GM23338 (cell line): Measurements from ENCODE around the gene STAP2. TPM values are rescaled to one million over a fixed set of nuclear protein-coding genes. Genes with fewer than 3 reads are reported as not detected.

Source experiments
- ATAC-seq: fragments of 200-7000 bp; cut with Tn5 transposase; 3 replicates; pipeline ENCODE4 v1.9.1; 2020
- DNase-seq: peaks from one replicate; pipeline ENCODE4 v3.0.0-alpha.2; 2015; ENCODE audit warnings: low spot score
- H2AFZ ChIP-seq: fragments of 200-600 bp; sonication (generic); 2 replicates; pipeline ENCODE4 v1.8.0; 2016; ENCODE audit warnings: antibody characterized with exemption, mild to moderate bottlenecking, moderate library complexity
- H3F3A ChIP-seq: fragments of 200-600 bp; sonication (generic); replicated peaks from 2 replicates; pipeline ENCODE4 v1.8.0; 2017; ENCODE audit warnings: antibody characterized with exemption, mixed run types, low read depth
- H3K27ac ChIP-seq: fragments of 200-600 bp; sonication (generic); 2 replicates; pipeline ENCODE4 v1.6.1; 2016; ENCODE audit warnings: low read depth
- H3K27me3 ChIP-seq: fragments of 200-600 bp; sonication (generic); 2 replicates; pipeline ENCODE4 v1.8.0; 2016; ENCODE audit warnings: mild to moderate bottlenecking, mixed run types, moderate library complexity; ENCODE audit not compliant: insufficient read depth
- H3K36me3 ChIP-seq: fragments of 200-600 bp; sonication (generic); 2 replicates; pipeline ENCODE4 v1.8.0; 2016; ENCODE audit warnings: mild to moderate bottlenecking; ENCODE audit not compliant: insufficient read depth
- H3K4me1 ChIP-seq: fragments of 200-600 bp; sonication (generic); 2 replicates; pipeline ENCODE4 v1.8.0; 2016; ENCODE audit warnings: mild to moderate bottlenecking, moderate library complexity; ENCODE audit not compliant: insufficient read depth
- H3K4me2 ChIP-seq: fragments of 200-600 bp; sonication (generic); 2 replicates; pipeline ENCODE4 v1.7.1; 2017; ENCODE audit warnings: mixed run types
- H3K4me3 ChIP-seq: fragments of 200-600 bp; sonication (generic); 2 replicates; pipeline ENCODE4 v1.6.1; 2016; ENCODE audit warnings: mixed run types
- H3K79me2 ChIP-seq: fragments of 200-600 bp; sonication (generic); replicated peaks from 2 replicates; pipeline ENCODE4 v1.8.0; 2017; ENCODE audit warnings: mild to moderate bottlenecking; ENCODE audit not compliant: insufficient read depth
- H3K9me2 ChIP-seq: fragments of 200-600 bp; sonication (generic); 2 replicates; pipeline ENCODE4 v1.8.0; 2017; ENCODE audit not compliant: insufficient read depth
- H4K20me1 ChIP-seq: fragments of 200-600 bp; sonication (generic); replicated peaks from 2 replicates; pipeline ENCODE4 v1.8.0; 2017; ENCODE audit warnings: mild to moderate bottlenecking; ENCODE audit not compliant: insufficient read depth
- H3K27ac Mint-ChIP-seq: 2 replicates; pipeline ENCODE4 v1.8.0; 2020; ENCODE audit warnings: inconsistent platforms, mild to moderate bottlenecking, moderate library complexity, mixed read lengths
- H3K27me3 Mint-ChIP-seq: 3 replicates; pipeline ENCODE4 v1.8.0; 2022; ENCODE audit warnings: low read depth, mild to moderate bottlenecking, moderate library complexity, mixed read lengths, inconsistent platforms; ENCODE audit not compliant: insufficient read depth, poor library complexity
- H3K36me3 Mint-ChIP-seq: 3 replicates; pipeline ENCODE4 v1.8.0; 2021; ENCODE audit warnings: low read depth, mild to moderate bottlenecking, inconsistent platforms, moderate library complexity, mixed read lengths
- H3K4me1 Mint-ChIP-seq: 3 replicates; pipeline ENCODE4 v1.8.0; 2020; ENCODE audit warnings: mild to moderate bottlenecking, inconsistent platforms, mixed read lengths
- H3K4me3 Mint-ChIP-seq: 3 replicates; pipeline ENCODE4 v1.8.0; 2021; ENCODE audit warnings: moderate library complexity, mild to moderate bottlenecking, inconsistent platforms, mixed read lengths
- H3K9me3 Mint-ChIP-seq: 3 replicates; pipeline ENCODE4 v1.8.0; 2020; ENCODE audit warnings: moderate library complexity, mild to moderate bottlenecking, inconsistent platforms, mixed read lengths
- CREB1 ChIP-seq: fragments of 250-450 bp; sonication (Bioruptor Pico); IDR thresholded peaks from 2 replicates; pipeline ENCODE4 v1.5.0; 2020; ENCODE audit warnings: low read depth, mild to moderate bottlenecking, moderate library complexity
- CTCF ChIP-seq, 2 experiments: fragments of 200-600 bp in 1 of 2; sonication (generic) in 1 of 2; conservative IDR thresholded peaks; 2 replicates each; pipeline versions ENCODE4 v1.5.1 to v1.6.1; 2016 to 2017; ENCODE audit warnings: antibody characterized with exemption in 2 of 2, low read depth in 2 of 2, mild to moderate bottlenecking in 2 of 2, moderate library complexity in 1 of 2
- ETS1 ChIP-seq: IDR thresholded peaks from 2 replicates; pipeline ENCODE4 v1.6.1; 2016; ENCODE audit warnings: antibody characterized with exemption
- EZH2 ChIP-seq: fragments of 200-600 bp; sonication (generic); IDR thresholded peaks from one replicate; pipeline ENCODE4 v1.8.0; 2017; ENCODE audit warnings: antibody characterized with exemption, mild to moderate bottlenecking, low read depth; ENCODE audit not compliant: unreplicated experiment
- EZH2phosphoT487 ChIP-seq: fragments of 200-600 bp; sonication (generic); IDR thresholded peaks from one replicate; pipeline ENCODE4 v1.8.1; 2018; ENCODE audit warnings: antibody characterized with exemption; ENCODE audit not compliant: unreplicated experiment
- JUNB ChIP-seq: IDR thresholded peaks from one replicate; pipeline ENCODE4 v1.6.1; 2016; ENCODE audit warnings: antibody characterized with exemption; ENCODE audit not compliant: unreplicated experiment
- NANOG ChIP-seq: IDR thresholded peaks from 2 replicates; pipeline ENCODE4 v1.6.1; 2016; ENCODE audit warnings: antibody characterized with exemption, borderline replicate concordance
- POLR2AphosphoS5 ChIP-seq: IDR thresholded peaks from 2 replicates; pipeline ENCODE4 v1.6.1; 2016; ENCODE audit warnings: antibody characterized with exemption, low read depth
- REST ChIP-seq: IDR thresholded peaks from one replicate; pipeline ENCODE4 v1.6.1; 2018; ENCODE audit warnings: antibody characterized with exemption; ENCODE audit not compliant: unreplicated experiment
- STAT1 ChIP-seq: IDR thresholded peaks from one replicate; pipeline ENCODE4 v1.6.1; 2016; ENCODE audit warnings: antibody characterized with exemption; ENCODE audit not compliant: unreplicated experiment
- ZNF114 ChIP-seq: fragments of 250-450 bp; sonication (Bioruptor Pico); IDR thresholded peaks from 2 replicates; pipeline ENCODE4 v1.5.0; 2020; ENCODE audit warnings: mild to moderate bottlenecking, moderate library complexity
- ZNF331 ChIP-seq: fragments of 250-450 bp; sonication (Bioruptor Pico); IDR thresholded peaks from 2 replicates; pipeline ENCODE4 v1.5.0; 2020; ENCODE audit warnings: low read depth, mild to moderate bottlenecking, moderate library complexity
- ZNF462 ChIP-seq: fragments of 250-450 bp; sonication (Bioruptor Pico); IDR thresholded peaks from 2 replicates; pipeline ENCODE4 v1.5.0; 2020; ENCODE audit warnings: mild to moderate bottlenecking, moderate library complexity
- polyA plus RNA-seq: library from polyadenylated mRNA; unstranded; fragments of >200 nt; fragmentation: Nextera tagmentation; extraction: Ambion mirVana; gene quantifications from 2 replicates; pipeline ENCODE4 v1.2.1, GENCODE V29; 2016
- total RNA-seq: library from RNA; depleted of rRNA; stranded (reverse); fragments of >200 nt; shearing (Covaris generic); gene quantifications from 2 replicates; pipeline ENCODE4 v1.2.3, GENCODE V29; 2014

STAP2 gene
- total and polyA plus RNA-seq, 2 experiments from 2014 or later: 15.1 to 20.7 TPM

GRCh38 chr19:4298810-4299550 is 39.6 kb downstream of the STAP2 start:
- H3K4me1 ChIP-seq: no peaks in the 10 kb centered on the region; the same call in 1 of the 2 replicates
- no peaks in the 10 kb centered on the region for H3K79me2 ChIP-seq
- 0 out of 2 replicates have a peak, but pooled peaks cover under 1% of the 10 kb centered on the region for H3F3A ChIP-seq
- no peak for DNase-seq
- TF ChIP-seq EZH2 (no peak), NANOG (no peak), ZNF331 (CRISPR knock-in tag) (no peak), POLR2AphosphoS5 (no peak), EZH2phosphoT487 (no peak), ZNF114 (no peak), JUNB (no peak), CREB1 (no peak), CTCF (conservative IDR thresholded peaks at IDR 0.05; ENCODE audit: low read depth in 2 of 2) (no peak), STAT1 (no peak), ZNF462 (no peak), REST (no peak), ETS1 (no peak)
- H3K36me3 Mint-ChIP-seq: no peaks in the 10 kb centered on the region
- H3K36me3 ChIP-seq: no peaks in the 10 kb centered on the region
- ATAC-seq: no peak
- peaks cover 16% of the 10 kb centered on the region for H3K27me3 Mint-ChIP-seq
- no peaks in the 10 kb centered on the region for H4K20me1 ChIP-seq
- H3K27me3 ChIP-seq: no peaks in the 10 kb centered on the region
- peaks cover 18% of the 10 kb centered on the region for H3K4me1 Mint-ChIP-seq
- no peak overlapping the region for H3K4me3 ChIP-seq
- no peaks in the 10 kb centered on the region for H3K9me2 ChIP-seq
- H3K9me3 Mint-ChIP-seq: no peaks in the 10 kb centered on the region; the same call in 2 of the 3 replicates
- no peak overlapping the region for H3K4me3 Mint-ChIP-seq
- no peak overlapping the region for H3K27ac ChIP-seq
- H3K4me2 ChIP-seq: no peak overlapping the region
- H3K27ac Mint-ChIP-seq: no peak overlapping the region
- H2AFZ ChIP-seq: no peak overlapping the region
